ENCODE measurements around the gene AGGF1. TPM values are rescaled to one million over a fixed set of nuclear protein-coding genes. Genes with fewer than 3 reads are reported as not detected.

Gene AGGF1, protein sequence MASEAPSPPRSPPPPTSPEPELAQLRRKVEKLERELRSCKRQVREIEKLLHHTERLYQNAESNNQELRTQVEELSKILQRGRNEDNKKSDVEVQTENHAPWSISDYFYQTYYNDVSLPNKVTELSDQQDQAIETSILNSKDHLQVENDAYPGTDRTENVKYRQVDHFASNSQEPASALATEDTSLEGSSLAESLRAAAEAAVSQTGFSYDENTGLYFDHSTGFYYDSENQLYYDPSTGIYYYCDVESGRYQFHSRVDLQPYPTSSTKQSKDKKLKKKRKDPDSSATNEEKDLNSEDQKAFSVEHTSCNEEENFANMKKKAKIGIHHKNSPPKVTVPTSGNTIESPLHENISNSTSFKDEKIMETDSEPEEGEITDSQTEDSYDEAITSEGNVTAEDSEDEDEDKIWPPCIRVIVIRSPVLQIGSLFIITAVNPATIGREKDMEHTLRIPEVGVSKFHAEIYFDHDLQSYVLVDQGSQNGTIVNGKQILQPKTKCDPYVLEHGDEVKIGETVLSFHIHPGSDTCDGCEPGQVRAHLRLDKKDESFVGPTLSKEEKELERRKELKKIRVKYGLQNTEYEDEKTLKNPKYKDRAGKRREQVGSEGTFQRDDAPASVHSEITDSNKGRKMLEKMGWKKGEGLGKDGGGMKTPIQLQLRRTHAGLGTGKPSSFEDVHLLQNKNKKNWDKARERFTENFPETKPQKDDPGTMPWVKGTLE
- 10 to 100 TPM; 13.4 to 17.8 (median 15.8) TPM for total RNA-seq
- polyA plus RNA-seq = 10 to 100 TPM in 2 of 3 donors, 1 to 10 TPM in 1; 8.0 to 20.3 (median 10.3) TPM
- long read RNA-seq, donor 1, full-length matches to known transcripts = 6 of 20 reads
- long read RNA-seq, donor 1, partial matches to known transcripts = 13 of 20 reads
- long read RNA-seq, donor 1, other reads (novel, unspliced or antisense) = 1 of 20 reads
- long read RNA-seq, donor 2, full-length matches to known transcripts = 27 of 48 reads
- long read RNA-seq, donor 2, partial matches to known transcripts = 19 of 48 reads
- long read RNA-seq, donor 2, other reads (novel, unspliced or antisense) = 2 of 48 reads

DNA sequence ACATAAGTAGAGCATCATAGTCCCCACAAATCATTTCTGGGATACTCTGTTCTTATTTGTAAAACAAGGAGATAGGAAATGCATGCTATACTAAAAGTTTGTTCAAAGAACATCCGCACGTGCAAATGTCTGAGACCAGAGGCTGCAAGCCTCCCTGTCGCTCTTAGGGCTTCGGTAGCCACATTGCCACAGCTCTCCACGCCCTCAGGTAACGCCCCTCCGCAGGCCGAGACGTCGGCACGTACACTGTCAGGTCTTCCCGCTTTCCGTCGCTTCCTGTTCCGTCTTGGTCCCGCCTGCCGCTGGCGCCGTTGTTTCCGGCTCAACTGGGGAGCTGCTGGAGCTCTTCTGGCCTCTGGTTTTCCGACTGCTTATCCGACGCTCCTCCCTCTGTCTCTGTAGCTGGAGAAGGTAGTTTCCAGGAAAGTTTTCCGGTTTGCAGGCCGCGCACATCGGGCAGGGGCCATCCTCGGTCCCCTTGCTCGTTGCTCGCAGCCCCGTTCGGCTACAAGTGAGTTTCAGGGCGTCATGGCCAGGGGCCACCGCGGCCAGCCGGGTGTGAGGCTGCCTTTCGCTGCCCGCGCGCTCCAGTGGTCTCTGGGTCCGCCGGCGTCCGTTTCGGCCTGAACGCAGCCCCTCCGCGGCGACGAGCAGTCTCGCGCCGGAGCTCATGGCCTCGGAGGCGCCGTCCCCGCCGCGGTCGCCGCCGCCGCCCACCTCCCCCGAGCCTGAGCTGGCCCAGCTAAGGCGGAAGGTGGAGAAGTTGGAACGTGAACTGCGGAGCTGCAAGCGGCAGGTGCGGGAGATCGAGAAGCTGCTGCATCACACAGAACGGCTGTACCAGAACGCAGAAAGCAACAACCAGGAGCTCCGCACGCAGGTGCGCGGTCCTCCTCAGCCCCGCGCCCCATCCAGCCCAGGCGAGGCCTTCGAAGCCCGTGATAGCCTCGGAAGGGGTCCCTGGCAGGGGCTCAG, at the start of gene AGGF1:
Gene AGGF1, plus strand, starts transcription at position 308 of the 975 bp plus-strand sequence. Its CDS starts 363 bp downstream, at position 671.
- peak within 1 kb of the TSS; percentile 90 for H3K27ac ChIP-seq
- TF ChIP-seq, protein P1, sequence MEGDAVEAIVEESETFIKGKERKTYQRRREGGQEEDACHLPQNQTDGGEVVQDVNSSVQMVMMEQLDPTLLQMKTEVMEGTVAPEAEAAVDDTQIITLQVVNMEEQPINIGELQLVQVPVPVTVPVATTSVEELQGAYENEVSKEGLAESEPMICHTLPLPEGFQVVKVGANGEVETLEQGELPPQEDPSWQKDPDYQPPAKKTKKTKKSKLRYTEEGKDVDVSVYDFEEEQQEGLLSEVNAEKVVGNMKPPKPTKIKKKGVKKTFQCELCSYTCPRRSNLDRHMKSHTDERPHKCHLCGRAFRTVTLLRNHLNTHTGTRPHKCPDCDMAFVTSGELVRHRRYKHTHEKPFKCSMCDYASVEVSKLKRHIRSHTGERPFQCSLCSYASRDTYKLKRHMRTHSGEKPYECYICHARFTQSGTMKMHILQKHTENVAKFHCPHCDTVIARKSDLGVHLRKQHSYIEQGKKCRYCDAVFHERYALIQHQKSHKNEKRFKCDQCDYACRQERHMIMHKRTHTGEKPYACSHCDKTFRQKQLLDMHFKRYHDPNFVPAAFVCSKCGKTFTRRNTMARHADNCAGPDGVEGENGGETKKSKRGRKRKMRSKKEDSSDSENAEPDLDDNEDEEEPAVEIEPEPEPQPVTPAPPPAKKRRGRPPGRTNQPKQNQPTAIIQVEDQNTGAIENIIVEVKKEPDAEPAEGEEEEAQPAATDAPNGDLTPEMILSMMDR (IDR thresholded peaks at IDR 0.05) = no peak
- DNase-seq (peak; percentile 92 to 96), ATAC-seq (peak; percentile 99 to 100 (median 100))
- H3K36me3 ChIP-seq (ENCODE audit: insufficient read depth in 1 of 2, low read depth in 1 of 2) = peaks cover 0 to 15% of the 10 kb centered on the region in 2 donors
- H3K4me1 ChIP-seq = peaks cover 10% of the 10 kb centered on the region
- WGBS, 3 donors = 1% methylated on average over 82 of the region's 82 CpGs
- intact Hi-C loops (cut with DNase I) = no loop called here
- no peaks in the 10 kb centered on the region for H3K9me3 ChIP-seq
- H3K27me3 ChIP-seq (ENCODE audit: insufficient read depth in 3 of 3, low read length in 2 of 3) = no peaks in the 10 kb centered on the region
- H3K4me3 ChIP-seq = peak within 1 kb of the TSS; percentile 70

DNA sequence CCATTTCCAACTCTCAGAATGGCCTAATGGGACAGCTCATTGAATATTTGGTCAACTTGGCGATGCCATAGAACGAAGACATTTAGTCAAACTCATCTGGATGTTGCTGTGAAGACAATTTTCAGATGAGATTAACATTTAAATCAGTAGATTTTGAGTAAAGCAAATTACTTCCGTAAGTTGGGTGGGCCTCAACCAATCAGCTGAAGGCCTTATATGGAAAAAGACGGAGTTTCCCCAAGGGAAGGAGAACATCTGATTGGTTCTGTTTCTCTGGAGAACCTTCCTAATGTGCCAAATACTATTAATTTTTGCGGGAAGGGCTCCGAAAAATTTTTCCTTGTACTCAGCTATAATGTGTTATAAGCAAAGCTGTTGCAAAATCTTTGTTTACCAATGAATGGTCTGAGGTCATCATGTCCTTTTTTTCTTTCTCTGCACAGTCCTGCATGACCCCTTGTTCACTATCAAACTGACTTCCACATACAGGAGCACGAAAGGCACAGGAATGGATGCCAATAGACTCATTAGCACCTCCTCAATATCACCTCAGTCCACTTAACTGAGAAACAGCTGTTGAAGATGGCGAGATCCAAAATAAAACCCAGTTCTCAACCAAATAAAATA, 49.6 kb upstream of the AGGF1 start:
- DNase-seq (no peak), ATAC-seq (no peak)
- H3K27ac ChIP-seq = no peak overlapping the region
- H3K4me1 ChIP-seq = no peaks in the 10 kb centered on the region
- 70 to 82% (median 81%) methylated on average over 8 of the region's 8 CpGs for WGBS, 3 donors
- H3K4me3 ChIP-seq = no peak overlapping the region
- no peaks in the 10 kb centered on the region for H3K9me3 ChIP-seq
- intact Hi-C loops (cut with DNase I) = no loop called here
- TF ChIP-seq, protein P1 (IDR thresholded peaks at IDR 0.05) = no peak
- H3K36me3 ChIP-seq (ENCODE audit: insufficient read depth in 1 of 2, low read depth in 1 of 2) = no peaks in the 10 kb centered on the region
- H3K27me3 ChIP-seq (ENCODE audit: insufficient read depth in 3 of 3, low read length in 2 of 3) = no peaks in the 10 kb centered on the region

DNA sequence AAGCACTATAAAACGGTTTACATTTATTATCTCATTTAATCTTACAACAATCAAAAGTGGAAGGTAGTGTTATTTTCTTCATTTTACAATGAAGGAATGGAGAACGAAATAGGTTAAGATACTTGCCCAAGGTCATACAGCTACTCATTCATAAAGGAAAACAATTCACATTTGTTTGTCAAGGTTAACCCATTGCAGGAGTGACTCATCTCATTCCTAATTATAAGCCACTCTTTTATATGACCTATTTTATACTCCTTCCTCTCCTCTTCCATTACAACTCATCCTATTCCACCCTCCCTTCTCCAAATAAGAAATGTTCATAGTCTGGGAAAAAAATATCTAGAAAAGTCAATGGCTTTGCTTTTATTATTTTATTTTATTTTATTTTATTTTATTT, 47.8 kb upstream of the AGGF1 start:
- ATAC-seq = no peak
- DNase-seq = no peak
- intact Hi-C loops (cut with DNase I) = no loop called here
- 78 to 81% (median 80%) methylated on average over 2 of the region's 2 CpGs for WGBS, 3 donors
- H3K4me1 ChIP-seq = no peaks in the 10 kb centered on the region
- no peak overlapping the region for H3K4me3 ChIP-seq
- H3K27me3 ChIP-seq (ENCODE audit: insufficient read depth in 3 of 3, low read length in 2 of 3) = no peaks in the 10 kb centered on the region
- no peak overlapping the region for H3K27ac ChIP-seq
- TF ChIP-seq, protein P1 (IDR thresholded peaks at IDR 0.05) = no peak
- no peaks in the 10 kb centered on the region for H3K36me3 ChIP-seq (ENCODE audit: insufficient read depth in 1 of 2, low read depth in 1 of 2)
- no peaks in the 10 kb centered on the region for H3K9me3 ChIP-seq

DNA sequence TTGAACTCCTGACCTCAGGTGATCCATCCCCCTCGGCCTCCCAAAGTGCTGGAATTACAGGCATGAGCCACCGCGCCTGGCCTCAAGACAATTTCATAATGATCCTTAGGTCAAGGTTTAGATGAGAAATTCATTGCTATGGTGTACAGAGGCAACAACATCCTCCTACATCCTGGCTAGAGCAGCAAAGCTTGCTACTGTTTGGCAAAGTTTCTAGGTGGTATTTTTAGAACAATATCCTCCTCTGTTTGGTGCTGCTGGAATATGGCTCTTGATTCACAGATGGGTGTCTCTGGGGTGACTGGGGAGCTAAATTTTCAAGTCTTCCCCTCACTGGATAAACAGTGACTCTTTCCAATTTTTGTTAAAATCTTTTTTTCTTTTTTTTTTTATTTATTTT, 46.7 kb upstream of the AGGF1 start:
- WGBS, 3 donors = 56 to 69% (median 56%) methylated on average over 3 of the region's 3 CpGs

More for the DNA sequence above, 46.7 kb upstream of the AGGF1 start:
- no peaks in the 10 kb centered on the region for H3K36me3 ChIP-seq (ENCODE audit: insufficient read depth in 1 of 2, low read depth in 1 of 2)
- no peak overlapping the region for H3K27ac ChIP-seq
- TF ChIP-seq, protein P1 (IDR thresholded peaks at IDR 0.05) = no peak
- H3K9me3 ChIP-seq = no peaks in the 10 kb centered on the region
- no peaks in the 10 kb centered on the region for H3K27me3 ChIP-seq (ENCODE audit: insufficient read depth in 3 of 3, low read length in 2 of 3)
- no peak overlapping the region for H3K4me3 ChIP-seq
- no peak for DNase-seq
- no peak for ATAC-seq
- H3K4me1 ChIP-seq = no peaks in the 10 kb centered on the region
- intact Hi-C loops (cut with DNase I) = no loop called here
